HFFc6 (cell line): ENCODE data around the gene SLC35B3. TPM values are rescaled to one million over a fixed set of nuclear protein-coding genes. Genes with fewer than 3 reads are reported as not detected.
"Not testable (repeated sequence)": the region's sequence is repeated elsewhere in the genome, so short reads cannot be mapped to it uniquely, and the experiment has no call there.

ENCODE experiments used
- DNase-seq: peaks from one replicate; pipeline ENCODE4 v3.0.0-alpha.2; 2018
- H3K27ac Mint-ChIP-seq: 2 replicates; pipeline ENCODE4 v1.8.0; 2020; ENCODE audit warnings: mild to moderate bottlenecking, mixed read lengths
- H3K27me3 Mint-ChIP-seq: 2 replicates; pipeline ENCODE4 v1.8.0; 2021; ENCODE audit warnings: mild to moderate bottlenecking, moderate library complexity, mixed read lengths; ENCODE audit not compliant: insufficient read depth
- H3K36me3 Mint-ChIP-seq: 2 replicates; pipeline ENCODE4 v1.8.0; 2021; ENCODE audit warnings: low read depth, mixed read lengths
- H3K4me1 Mint-ChIP-seq: 2 replicates; pipeline ENCODE4 v1.8.0; 2020; ENCODE audit warnings: low read depth, mixed read lengths
- H3K4me3 Mint-ChIP-seq: 2 replicates; pipeline ENCODE4 v1.8.0; 2020; ENCODE audit warnings: mild to moderate bottlenecking, moderate library complexity, mixed read lengths
- H3K9me3 Mint-ChIP-seq: 2 replicates; pipeline ENCODE4 v1.8.0; 2020; ENCODE audit warnings: mild to moderate bottlenecking, mixed read lengths
- total RNA-seq, 6 experiments: library from RNA; stranded (reverse); fragmentation: NEBNext Ultra II Directional; extraction: Animal tissue kit (Norgen Biotek cat#: 25700); gene quantifications; 2 replicates in 1 of 6; 3 replicates in 5 of 6; pipeline ENCODE4 v1.2.3, GENCODE V29; 2021
- TF ChIP-seq, protein P1 (sequence below): fragments of 200-600 bp; sonication (generic); IDR thresholded peaks from 2 replicates; pipeline ENCODE4 v1.5.0; 2021; ENCODE audit warnings: antibody characterized with exemption, mild to moderate bottlenecking

The SLC35B3 gene
- total RNA-seq, 6 experiments from 2014 or later = 23.3 to 30.0 (median 27.4) TPM

- DNase-seq = no peak
- Mint-ChIP-seq H3K36me3 (no peaks in the 10 kb centered on the region; the same call in 1 of the 2 replicates), H3K27ac (no peak overlapping the region), H3K4me1 (no peaks in the 10 kb centered on the region), H3K27me3 (no peaks in the 10 kb centered on the region; the same call in 1 of the 2 replicates), H3K4me3 (no peak overlapping the region), H3K9me3 (peaks cover 13% of the 10 kb centered on the region)
- TF ChIP-seq, protein P1, sequence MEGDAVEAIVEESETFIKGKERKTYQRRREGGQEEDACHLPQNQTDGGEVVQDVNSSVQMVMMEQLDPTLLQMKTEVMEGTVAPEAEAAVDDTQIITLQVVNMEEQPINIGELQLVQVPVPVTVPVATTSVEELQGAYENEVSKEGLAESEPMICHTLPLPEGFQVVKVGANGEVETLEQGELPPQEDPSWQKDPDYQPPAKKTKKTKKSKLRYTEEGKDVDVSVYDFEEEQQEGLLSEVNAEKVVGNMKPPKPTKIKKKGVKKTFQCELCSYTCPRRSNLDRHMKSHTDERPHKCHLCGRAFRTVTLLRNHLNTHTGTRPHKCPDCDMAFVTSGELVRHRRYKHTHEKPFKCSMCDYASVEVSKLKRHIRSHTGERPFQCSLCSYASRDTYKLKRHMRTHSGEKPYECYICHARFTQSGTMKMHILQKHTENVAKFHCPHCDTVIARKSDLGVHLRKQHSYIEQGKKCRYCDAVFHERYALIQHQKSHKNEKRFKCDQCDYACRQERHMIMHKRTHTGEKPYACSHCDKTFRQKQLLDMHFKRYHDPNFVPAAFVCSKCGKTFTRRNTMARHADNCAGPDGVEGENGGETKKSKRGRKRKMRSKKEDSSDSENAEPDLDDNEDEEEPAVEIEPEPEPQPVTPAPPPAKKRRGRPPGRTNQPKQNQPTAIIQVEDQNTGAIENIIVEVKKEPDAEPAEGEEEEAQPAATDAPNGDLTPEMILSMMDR = no peak
Observed at GRCh38 chr6:8468552-8469356, 33.4 kb upstream of the SLC35B3 start.

GRCh38 chr6:8462694-8463093, 27.3 kb upstream of the SLC35B3 start:
- H3K4me3 Mint-ChIP-seq = no peak overlapping the region
- H3K4me1 Mint-ChIP-seq = no peaks in the 10 kb centered on the region
- no peaks in the 10 kb centered on the region; the same call in 1 of the 2 replicates for H3K36me3 Mint-ChIP-seq
- H3K27me3 Mint-ChIP-seq = no peaks in the 10 kb centered on the region; the same call in 1 of the 2 replicates
- TF ChIP-seq, protein P1 = no peak
- no peak overlapping the region for H3K27ac Mint-ChIP-seq
- H3K9me3 Mint-ChIP-seq = peaks cover 26% of the 10 kb centered on the region
- DNase-seq = no peak

DNA sequence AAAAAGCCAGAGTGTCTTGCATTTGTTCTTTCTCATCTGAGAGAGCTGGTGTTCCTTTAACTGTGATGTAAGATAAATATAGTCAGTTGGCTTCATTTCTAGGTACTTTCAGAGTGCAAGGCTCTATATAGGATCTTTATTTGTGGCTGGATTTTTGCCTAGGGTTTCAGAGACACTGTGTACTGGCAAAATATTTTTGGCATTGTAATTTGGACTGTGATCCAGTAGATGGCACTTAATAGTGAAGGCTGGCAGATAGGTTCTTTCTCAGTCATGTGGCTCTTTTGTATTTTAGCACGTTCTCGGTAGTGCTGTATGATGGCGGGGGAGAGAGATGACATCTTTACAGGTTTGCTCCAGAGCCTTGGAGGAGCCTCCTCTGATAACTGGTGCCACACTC, 26.8 kb upstream of the SLC35B3 start:
- peaks cover 30% of the 10 kb centered on the region for H3K9me3 Mint-ChIP-seq
- no peaks in the 10 kb centered on the region; the same call in 1 of the 2 replicates for H3K27me3 Mint-ChIP-seq
- DNase-seq = no peak
- no peaks in the 10 kb centered on the region for H3K36me3 Mint-ChIP-seq
- no peak overlapping the region for H3K4me3 Mint-ChIP-seq
- TF ChIP-seq, protein P1 = no peak
- H3K4me1 Mint-ChIP-seq = no peaks in the 10 kb centered on the region
- H3K27ac Mint-ChIP-seq = no peak overlapping the region

GRCh38 chr6:8446391-8446790, 11.0 kb upstream of the SLC35B3 start:
- no peak overlapping the region for H3K4me3 Mint-ChIP-seq
- no peaks in the 10 kb centered on the region for H3K36me3 Mint-ChIP-seq
- H3K27ac Mint-ChIP-seq = no peak overlapping the region
- TF ChIP-seq, protein P1 = no peak
- no peak for DNase-seq
- H3K27me3 Mint-ChIP-seq = peaks cover 1% of the 10 kb centered on the region; the same call in 1 of the 2 replicates
- H3K9me3 Mint-ChIP-seq = no peaks in the 10 kb centered on the region
- no peaks in the 10 kb centered on the region for H3K4me1 Mint-ChIP-seq

GRCh38 chr6:8445930-8446329, 10.6 kb upstream of the SLC35B3 start:
- not testable (repeated sequence) for H3K4me3 Mint-ChIP-seq, H3K9me3 Mint-ChIP-seq, H3K36me3 Mint-ChIP-seq, H3K27ac Mint-ChIP-seq, H3K27me3 Mint-ChIP-seq, DNase-seq, H3K4me1 Mint-ChIP-seq

GRCh38 chr6:8442150-8442549, 6.8 kb upstream of the SLC35B3 start:
- Mint-ChIP-seq H3K36me3 (no peaks in the 10 kb centered on the region), H3K4me1 (no peaks in the 10 kb centered on the region), H3K4me3 (no peak overlapping the region), H3K27me3 (peaks cover 1% of the 10 kb centered on the region), H3K27ac (no peak overlapping the region), H3K9me3 (no peaks in the 10 kb centered on the region)
- DNase-seq = no peak
- TF ChIP-seq, protein P1 = no peak
